Lower leg skin (tissue), 4 donors: ENCODE results near the gene PLPP7. TPM values are rescaled to one million over a fixed set of nuclear protein-coding genes. Genes with fewer than 3 reads are reported as not detected.

Source experiments
- DNase-seq, 2 donors: peaks; one replicate each; pipeline ENCODE4 v3.0.0-alpha.2; 2019; ENCODE audit warnings: low spot score in 2 of 2
- H3K4me3 ChIP-seq: fragments of 200-600 bp; sonication (generic); 2 replicates; pipeline ENCODE4 v1.5.1; 2017; ENCODE audit warnings: mild to moderate bottlenecking, low read depth; ENCODE audit not compliant: poor library complexity, severe bottlenecking
- CTCF ChIP-seq, 3 donors: fragments of 450-650 bp; IDR thresholded peaks; one replicate each; pipeline ENCODE4 v1.5.1; 2016; ENCODE audit warnings: antibody characterized with exemption in 3 of 3, mild to moderate bottlenecking in 3 of 3, moderate library complexity in 2 of 3
- POLR2A ChIP-seq, 2 donors: fragments of 450-650 bp; IDR thresholded peaks; one replicate each; pipeline ENCODE4 v1.6.1; 2016 to 2017; ENCODE audit warnings: antibody characterized with exemption in 2 of 2, mild to moderate bottlenecking in 1 of 2, moderate library complexity in 1 of 2
- WGBS, 2 donors: methylation state at CpG; one replicate each; pipeline ENCODE4 v1.1.5; 2018; 5-methylcytosine and 5-hydroxymethylcytosine counted together
- intact Hi-C: fragments of 100-400 bp; cut with DNase I; formaldehyde crosslinking; loops from one replicate; pipeline ENCODE4 v1.15.0; 2023; ENCODE audit warnings: low total_unique reads
- total RNA-seq, 4 donors: library from RNA; depleted of rRNA; stranded (reverse); fragments of >200 nt; gene quantifications; one replicate each; pipeline ENCODE4 v1.1.0, GENCODE V29; 2016

The PLPP7 gene
- total RNA-seq, 4 donors from 2014 or later, result 0.27 to 2.6 (median 1.1) TPM; not detected in 1

- no peak overlapping the region for H3K4me3 ChIP-seq
- intact Hi-C loops, result no loop called here
- WGBS, 2 donors, result 84 to 88% methylated on average over 11 of the region's 11 CpGs
- TF ChIP-seq POLR2A (IDR thresholded peaks at IDR 0.05), result no peak
- TF ChIP-seq CTCF (IDR thresholded peaks at IDR 0.05), result no peak
- DNase-seq, result no peak
Measured at GRCh38 chr9:131308452-131308851, 18.9 kb downstream of the PLPP7 start.

DNA sequence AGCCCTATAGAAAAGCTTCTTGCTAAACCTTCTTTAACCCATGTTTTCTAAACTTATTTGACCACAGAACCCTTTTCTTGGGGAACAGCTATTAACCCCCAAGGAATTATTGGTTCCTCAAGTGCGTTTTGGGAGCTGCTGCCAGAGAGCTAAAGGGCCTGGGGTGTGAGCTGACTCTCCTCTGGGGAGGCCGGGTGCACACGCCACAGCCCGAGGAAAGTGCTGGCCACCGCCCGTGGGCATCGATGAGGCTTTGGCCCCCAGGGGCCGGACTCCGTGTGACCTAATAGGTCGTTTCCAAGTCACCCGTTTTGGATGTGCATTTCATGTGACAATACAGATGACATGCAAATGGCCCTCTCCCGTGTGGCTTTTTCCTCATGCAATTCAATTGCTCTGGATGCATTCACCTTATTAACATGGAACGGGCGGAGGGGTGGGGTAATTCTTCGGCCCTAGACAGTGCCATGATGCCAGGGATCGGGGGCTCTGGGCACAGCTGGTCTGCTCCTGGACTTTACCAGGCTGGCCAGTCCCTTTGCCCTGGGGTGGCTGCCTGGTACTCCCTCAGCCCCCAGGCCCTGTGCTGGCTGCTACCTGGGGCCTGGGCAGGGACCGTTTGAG, 19.5 kb downstream of the PLPP7 start:
- WGBS, 2 donors, result 73 to 75% methylated on average over 15 to 17 of the region's 17 CpGs
- no peak for DNase-seq
- no peak overlapping the region for H3K4me3 ChIP-seq
- intact Hi-C loops, result no loop called here
- TF ChIP-seq CTCF (IDR thresholded peaks at IDR 0.05), result no peak
- TF ChIP-seq POLR2A (IDR thresholded peaks at IDR 0.05), result no peak

DNA sequence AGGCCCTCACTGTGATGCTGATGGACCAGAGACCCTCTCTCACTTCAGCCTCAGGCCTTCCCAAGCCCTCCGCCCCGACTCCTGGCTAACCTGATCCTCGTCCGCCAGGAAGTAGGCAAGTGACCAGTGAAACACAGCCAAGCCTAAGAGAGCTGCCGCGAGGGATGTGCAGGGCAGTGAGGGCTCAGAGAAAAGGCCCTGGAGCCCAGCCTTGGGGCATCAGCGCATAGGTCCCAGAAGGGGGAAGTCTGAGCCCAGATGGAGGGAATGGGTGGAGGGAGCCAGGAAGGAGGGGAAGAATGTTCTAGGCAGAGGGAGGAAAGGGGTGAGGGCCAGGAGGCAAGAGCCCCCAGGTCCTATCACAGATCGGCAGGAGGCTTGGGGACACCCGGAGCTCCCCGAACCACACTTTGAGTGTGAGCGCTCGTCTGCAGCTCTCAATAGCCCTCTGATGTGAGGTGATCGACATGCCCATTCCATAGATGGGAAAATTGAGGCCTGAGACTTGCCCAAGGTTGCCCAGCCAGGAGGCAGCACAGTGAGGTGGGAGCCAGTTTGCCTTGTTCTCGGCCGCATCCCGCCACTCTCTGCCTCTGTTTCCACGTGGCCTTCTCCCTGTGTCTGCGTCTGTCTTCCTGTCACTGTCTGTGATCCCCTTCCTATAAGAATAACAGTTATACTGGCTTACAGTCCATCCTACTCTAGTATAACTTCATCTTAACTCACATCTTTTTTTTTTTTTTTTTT, 20.2 kb downstream of the PLPP7 start:
- intact Hi-C loops, result no loop called here
- no peak overlapping the region for H3K4me3 ChIP-seq
- WGBS, 2 donors, result 84% methylated on average over 18 of the region's 18 CpGs
- no peak for DNase-seq
- no peak for TF ChIP-seq POLR2A (IDR thresholded peaks at IDR 0.05)
- TF ChIP-seq CTCF (IDR thresholded peaks at IDR 0.05), result no peak

DNA sequence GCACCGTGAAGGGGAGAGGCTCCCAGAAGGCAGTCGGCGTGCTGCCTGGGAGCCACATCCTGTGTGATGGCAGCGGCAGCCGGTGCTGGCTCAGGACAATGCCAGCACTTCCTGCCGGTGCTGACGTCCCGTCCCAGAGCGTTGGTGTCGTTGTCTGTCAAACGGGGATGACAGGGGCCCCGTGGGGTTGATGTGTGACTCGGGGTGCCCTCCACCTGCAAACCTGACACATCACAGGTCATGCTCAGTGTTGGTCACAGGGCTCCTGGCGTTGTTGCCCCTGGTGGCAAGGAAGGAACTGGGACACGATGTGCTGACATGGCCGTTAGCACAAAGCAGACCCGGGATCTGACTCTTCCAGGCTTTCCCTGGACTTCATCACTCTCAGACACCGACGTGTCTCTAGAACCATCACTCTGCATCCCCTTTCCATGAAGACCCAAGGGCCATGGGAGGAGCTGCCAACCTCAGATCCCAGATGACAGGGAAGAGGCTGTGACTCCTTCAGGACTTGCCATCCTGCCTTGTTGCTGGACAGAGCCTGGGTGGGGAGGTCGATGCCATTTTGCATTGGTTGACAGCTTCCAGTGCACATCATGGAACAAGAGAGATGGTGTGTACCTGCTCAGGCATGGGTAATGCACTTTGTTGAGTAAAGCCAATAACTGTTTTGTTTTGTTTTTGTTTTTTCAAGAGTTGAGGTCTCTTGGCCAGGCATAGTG, 21.5 kb downstream of the PLPP7 start:
- WGBS, 2 donors, result 32 to 34% methylated on average over 12 to 19 of the region's 20 CpGs
- TF ChIP-seq POLR2A (IDR thresholded peaks at IDR 0.05) (no peak), CTCF (IDR thresholded peaks at IDR 0.05) (no peak)
- intact Hi-C loops, result no loop called here
- H3K4me3 ChIP-seq, result no peak overlapping the region
- no peak for DNase-seq

- DNase-seq, result no peak
- no peak for TF ChIP-seq CTCF (IDR thresholded peaks at IDR 0.05)
- TF ChIP-seq POLR2A (IDR thresholded peaks at IDR 0.05), result no peak
- 82 to 86% methylated on average over 9 of the region's 9 CpGs for WGBS, 2 donors
- intact Hi-C loops, result no loop called here
- H3K4me3 ChIP-seq, result no peak overlapping the region
Measured at GRCh38 chr9:131312246-131312645, 22.7 kb downstream of the PLPP7 start.
